HUDEP-2 (cell line): ENCODE results near the gene MTHFD1L.

Experiments used
- DNase-seq, 76 experiments: peaks; one replicate each; lab custom pipeline; 2025; ENCODE audit not compliant: unreplicated experiment in 76 of 76; lab: John Stamatoyannopoulos, UW

Gene MTHFD1L

DNA sequence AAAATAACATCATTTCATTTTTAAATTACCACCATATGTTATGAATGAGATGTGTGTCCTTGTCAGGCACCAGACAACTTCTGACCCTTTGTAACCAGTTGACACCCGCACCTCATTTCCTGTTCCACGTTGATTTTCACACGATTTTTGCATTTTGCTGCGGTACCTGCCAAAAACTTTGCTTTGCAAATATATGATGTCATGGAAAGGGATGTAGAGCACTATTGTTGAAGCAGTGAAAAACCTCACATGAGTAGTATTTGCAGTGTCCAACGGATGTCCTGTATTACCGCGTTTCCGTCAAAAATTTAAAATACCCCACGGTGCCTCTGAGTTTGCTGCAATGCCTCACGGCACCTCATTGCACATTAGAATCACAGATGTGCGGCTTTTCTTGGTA lies 115.6 kb downstream of the MTHFD1L start:
- DNase-seq: no peak

DNA sequence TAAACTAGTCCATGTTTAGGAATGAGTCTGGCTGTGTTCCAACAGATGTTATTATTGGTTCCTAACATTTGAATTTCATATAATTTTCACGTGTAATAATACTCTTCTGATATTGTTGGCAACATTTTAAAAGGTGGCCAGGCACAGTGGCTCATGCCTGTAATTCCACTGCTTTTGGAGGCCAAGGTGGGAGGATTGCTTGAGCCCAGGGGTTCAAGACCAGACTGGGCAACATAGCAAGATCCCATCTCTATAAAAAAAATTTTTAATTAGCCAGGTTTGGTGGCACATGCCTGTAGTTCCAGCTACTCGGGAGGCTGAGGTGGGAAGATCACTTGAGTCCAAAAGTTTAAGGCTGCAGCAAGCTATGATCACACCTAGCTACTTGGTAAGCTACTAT lies 116.2 kb downstream of the MTHFD1L start:
- DNase-seq: no peak

DNA sequence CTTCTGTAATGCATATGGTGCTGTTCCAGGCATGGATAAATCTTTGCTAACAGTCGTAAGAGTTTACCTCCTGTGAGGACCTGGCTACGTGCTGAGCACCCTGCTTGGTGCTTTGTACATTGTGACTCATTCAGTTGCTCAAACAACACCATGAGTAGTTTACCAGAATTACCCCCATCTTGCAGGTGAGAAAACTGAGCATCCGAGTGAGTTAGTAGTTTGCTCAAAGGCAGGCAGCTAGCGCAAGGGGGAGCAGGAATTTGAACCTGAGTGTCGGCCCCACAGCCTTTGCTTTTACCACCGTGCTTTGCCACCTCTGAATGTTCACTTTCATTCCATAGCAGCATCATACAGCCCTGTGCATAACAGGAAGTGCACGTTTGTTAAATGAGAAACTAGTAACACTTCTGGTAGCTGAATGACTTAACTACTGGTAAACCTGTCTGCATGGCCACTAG lies 121.9 kb downstream of the MTHFD1L start:
- DNase-seq: no peak

DNA sequence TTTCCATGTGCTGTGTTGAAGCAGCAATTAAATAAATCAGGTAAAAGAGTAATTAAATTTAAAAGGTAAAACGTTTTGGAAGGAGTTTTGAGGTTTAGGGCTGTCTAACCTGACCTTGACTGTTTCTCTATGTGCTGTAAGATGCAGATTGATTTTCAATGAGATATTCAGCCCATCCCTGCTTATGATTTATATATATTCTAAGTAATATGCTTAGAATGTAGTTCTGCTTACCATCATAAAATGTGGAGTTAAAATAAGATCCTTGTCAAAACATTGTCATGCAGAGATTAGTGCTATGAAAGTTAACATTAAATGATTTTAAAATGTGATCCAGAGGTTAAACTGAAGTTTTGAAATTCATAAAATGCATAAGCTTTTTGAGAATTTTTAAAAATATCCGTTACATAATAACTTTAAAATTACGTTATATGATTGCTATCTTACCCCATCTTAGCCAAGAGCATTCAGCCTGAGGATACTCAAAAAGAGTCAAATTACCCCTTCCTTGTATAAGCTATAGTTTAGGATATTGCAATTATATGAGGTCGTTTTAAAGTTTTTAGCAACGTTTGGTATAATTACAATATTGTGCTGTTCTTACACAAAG lies 122.5 kb downstream of the MTHFD1L start:
- DNase-seq: no peak

DNA sequence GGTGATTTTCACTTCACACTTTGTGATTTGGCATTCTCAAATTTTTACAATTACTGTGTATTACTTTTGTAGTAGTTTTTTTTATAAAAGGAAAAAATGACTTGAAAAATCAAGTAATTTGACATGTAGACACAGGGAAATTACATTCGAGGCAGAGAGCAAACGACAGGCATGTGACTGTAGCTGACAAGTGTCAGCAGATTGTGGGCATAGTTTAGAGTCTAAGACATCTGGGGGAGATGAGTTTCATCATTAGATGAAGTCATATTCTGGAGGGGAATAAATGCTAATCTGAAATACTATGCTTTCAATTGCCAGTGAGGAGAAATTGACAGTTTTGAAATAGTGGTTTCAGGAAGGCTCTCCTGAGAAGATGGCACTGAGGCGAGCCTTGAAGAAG lies 126.0 kb downstream of the MTHFD1L start:
- no peak for DNase-seq

DNA sequence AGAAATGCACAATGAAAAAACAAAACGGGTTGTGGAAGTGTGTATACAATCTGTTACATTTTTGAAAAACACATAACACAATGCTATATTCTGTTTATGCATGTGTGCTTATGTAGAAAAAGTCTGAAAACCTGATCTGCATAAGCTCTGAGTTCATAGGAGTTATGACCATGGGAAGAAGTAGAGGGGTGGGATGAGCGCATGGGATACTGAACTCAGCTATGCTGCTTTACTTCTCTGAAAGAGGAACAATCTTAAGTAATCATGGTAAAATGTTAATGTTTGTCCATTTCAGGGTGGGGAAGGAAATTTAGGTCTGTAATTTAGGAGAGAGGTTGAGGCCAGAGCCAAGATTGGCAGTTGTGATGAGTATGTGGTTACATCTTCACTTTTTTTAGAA lies 126.8 kb downstream of the MTHFD1L start:
- no peak for DNase-seq

DNA sequence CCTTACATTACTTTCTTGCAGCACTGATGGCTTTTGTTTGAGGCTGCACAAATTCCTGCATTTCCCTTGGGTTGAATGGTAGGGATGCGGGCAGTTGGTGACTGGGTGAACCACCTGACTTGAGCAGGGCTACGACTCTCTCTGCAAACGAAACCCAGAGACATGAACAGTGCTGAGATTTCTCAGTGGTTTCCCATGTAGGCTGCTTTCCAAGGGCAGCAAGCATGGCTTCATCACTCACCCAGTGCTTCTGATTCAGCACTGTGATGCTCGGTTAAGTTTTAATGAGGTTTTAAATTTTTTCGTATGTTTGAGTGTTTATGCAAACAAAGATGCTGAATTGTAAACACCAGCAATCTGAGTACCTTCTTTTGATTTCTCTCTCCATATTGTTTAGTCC lies 127.2 kb downstream of the MTHFD1L start:
- DNase-seq: no peak

DNA sequence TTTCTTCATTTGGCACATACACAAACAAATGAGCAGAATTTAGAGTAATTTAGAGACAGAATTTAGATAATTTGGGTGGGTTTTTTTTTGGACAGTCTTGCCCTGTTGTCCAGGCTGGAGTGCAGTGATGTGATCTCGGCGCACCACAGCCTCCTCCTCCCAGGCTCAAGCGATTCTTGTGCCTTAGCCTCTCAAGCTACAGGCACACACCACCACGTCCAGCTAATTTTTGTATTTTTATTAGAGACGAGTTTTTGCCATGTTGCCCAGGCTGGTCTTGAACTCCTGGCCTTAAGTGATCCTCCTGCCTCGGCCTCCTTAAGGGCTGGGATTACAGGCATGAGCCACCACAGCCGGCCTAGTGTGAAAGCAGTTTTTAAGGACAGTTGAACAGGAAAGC lies 127.8 kb downstream of the MTHFD1L start:
- no peak for DNase-seq

DNA sequence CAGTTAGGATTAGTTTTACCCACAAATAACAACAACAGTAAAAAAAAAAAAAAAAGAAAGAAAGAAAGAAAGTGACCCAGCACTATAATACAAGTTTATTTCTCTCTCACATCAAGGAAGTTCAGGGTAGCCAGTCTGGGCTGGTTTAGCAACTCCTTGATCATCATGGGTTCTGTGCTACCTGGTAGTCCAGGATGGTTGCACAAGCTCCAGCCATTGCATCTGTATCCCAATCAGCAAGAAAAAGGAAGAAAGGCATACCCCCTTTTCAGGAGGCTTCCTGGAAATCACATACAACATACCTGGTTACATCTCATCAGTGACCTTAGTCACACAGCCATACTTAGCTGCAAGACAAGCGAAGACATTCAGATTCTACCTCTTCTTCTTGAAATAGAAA lies 128.5 kb downstream of the MTHFD1L start:
- no peak for DNase-seq

DNA sequence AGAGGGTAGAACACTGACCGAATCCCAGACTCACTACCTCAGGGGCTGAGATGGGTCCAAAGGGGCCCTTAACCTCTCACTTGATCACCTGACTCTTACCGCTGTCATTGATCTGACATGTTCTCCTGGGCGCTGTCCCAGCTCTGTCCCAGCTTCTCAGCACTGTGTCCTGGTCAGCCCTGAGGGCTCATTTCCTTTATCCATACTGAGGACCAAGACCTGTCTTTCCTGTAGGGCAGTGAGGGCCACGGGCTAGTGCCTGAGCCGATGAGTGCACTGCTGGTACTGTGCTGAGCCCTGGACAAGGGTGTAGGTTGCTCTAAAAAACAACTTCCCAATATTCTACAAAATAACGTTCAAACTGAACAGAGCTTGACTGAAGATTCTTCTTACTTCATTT lies 131.5 kb downstream of the MTHFD1L start:
- no peak for DNase-seq

DNA sequence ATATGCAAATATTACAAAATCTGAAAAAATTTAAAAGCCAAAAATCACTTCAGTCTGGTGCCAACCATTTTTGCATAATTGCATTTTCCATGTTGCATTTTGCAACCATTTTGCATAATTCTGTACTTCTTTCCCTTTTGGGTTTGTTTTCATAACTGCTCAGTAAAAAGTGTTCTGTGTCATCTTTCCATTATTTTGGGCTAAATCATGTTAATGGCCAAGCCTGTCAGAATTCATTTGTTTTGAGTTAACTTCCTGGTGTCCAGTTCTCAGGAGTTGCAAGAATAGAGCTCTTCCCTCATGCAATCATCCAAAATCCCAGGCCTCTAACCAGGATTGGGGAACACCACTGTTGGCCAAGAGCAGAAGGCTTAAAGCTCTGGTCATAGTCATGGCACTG lies 133.6 kb downstream of the MTHFD1L start:
- no peak for DNase-seq

DNA sequence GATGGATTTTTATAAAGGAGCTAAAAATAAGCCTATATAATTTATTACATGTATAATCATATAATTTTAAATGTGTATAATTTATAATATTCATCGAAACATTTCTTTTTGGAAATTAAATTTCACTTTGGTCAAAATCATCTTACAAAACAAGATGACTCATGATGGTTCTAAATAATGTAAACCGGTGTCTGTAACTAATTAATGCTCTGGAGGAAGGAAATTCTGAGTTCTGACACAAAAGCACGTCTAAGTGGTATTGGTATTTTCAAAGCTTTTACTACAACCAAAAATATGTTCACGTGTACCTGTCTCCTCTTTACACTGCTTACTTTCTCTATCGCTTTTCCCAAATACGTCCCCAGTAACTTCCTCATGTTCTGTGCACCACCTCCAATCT lies 134.1 kb downstream of the MTHFD1L start:
- DNase-seq: no peak

DNA sequence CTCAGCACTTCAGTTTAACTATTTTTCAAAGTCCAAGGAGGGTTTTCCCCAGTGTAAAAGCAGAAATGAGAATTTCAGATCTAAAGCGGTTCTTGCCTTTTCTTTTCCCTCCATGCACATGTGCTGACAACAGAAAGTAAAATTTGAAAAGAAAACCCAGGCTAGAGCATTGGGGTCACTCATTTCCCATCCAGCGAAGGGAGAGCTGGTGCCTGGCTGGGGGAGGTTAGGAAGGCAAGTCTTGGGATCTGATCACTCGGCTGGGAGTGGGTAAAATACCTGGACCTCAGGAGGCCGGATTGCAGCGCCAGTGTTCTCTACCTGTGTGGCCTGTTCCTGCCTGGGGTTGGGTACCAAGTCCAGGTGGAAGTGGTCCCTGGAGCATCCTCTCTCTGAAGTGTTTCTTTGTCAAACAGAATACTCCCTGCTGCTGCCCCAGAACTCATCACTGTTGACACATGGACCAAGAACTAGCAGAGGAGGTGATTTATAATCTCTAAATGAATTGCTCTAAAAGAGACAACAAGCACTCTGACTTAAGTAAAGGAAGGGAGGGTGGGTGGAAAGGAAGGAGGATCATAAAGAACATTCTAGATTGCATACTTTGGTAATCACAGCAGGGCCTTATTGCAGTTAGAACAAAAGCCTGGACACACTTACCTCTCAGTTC lies 136.0 kb downstream of the MTHFD1L start:
- no peak for DNase-seq

DNA sequence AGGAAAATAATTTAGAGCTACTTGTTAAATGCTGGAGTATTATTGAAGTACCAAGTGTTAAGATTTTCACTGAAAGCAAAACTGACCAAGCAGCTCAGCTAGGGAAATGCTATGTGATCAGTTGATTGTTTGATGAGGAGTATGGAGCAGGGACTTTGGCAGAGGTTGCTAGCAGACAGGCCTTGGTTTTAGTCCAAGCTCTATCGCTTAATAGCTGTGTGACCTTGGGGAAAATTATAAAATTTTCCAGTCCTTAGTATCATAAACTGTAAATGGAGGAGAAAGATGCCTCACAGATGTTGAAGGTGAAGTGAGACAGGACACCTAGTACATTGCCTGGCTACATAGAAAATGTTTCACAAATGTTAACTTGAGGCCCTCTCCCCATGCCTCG lies 136.6 kb downstream of the MTHFD1L start:
- DNase-seq: no peak

DNA sequence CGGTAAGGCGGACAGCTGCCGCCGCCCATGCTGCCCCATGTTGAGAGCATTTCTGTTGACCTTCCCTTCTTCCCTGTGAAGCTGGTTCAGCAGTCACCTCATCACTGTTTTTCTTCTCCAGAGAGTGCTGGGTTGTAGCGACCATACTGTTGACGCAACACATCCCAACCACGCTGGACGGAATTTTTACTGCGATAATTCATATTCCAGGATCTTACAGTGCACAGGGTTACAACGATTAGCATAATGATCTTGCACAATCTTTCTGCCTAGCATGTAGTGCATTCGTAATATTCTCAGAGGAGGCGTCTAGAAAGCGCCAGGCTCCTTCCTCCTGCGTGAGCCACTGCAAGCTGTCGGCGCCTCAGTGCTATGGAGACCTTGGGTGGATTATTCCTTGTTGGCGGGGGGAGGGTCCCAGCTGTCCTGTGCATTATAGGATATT lies 137.0 kb downstream of the MTHFD1L start:
- DNase-seq: no peak

DNA sequence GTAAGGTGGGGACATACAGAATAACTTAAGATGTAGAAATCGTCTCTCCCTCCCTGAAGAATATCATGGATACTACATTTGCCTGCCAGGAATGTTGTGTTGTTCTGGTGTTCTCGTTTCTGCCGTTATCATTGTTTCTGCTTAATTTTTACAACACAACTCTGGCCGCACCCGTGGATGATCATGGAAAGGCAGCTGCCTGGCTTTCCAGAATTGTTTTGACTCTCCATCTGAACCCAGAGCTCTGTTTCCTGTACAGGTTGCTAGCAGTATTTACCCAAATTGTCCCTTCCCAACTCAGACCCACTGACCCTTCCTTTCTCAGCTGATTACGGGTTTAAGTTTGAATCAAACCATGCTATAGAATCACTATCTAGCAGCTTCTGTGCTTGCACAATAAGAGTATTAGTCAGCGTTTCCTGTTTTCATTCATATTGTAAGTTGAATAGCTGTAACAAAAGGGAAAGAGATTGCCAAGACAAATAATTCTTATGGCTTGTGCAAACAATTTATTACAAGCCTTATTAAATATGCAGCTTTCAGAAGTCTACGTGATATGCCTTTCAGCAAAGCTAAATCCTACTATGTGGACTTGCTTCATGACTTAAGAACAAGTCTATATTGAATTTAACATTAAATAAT lies 139.0 kb downstream of the MTHFD1L start:
- DNase-seq: no peak

DNA sequence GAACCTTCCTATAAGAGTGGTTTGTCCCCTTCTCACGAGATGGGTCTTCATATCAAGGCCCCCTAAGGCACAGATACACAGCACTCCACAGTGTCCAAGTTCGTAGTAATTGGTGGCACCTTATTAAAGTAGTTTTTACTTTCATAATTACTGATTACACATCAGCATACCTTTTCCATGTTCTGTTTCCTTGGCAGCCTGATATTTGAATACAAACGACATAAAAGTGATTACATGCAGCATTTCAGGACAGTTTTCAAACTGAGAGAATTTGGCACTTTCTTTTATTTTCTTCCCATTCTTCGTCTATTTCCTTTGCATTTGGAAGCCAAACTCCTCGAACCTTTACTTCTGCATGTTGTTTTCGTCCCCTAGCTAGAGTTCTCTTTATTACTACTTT lies 139.7 kb downstream of the MTHFD1L start:
- DNase-seq: no peak

DNA sequence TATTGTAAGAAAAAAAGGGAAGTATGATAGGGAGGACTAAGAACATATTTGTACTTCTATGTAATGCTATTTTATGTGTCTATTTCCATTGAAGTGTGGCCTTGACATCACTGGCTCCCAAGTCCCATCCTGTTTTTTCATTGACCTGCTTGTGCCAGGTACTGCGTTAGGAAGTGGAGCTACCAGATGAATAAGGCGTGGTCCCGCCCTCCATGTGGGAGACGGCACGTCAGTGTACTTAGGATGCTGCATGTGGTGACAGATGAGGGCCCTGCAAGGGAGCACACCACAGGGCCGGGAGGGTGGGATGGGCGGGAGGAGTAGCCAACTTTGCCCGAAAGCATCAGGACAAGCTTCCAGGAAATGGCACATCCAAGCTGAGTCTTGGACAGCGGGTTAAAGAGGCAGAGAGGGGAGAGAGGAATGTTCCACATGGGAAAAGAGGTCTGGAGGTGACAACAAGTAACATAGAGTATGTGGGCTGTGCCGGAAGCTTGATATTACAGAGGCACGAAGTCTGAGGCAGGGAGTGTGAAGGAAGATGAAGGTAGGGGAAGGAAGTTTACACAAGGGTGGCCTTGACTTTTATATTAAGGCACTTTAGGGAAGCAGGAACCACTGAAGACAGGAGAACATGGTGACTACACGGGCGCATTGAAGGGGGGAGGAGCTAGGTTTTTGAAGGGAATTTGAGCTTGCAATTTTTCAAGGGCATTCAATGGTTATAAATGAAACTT lies 140.6 kb downstream of the MTHFD1L start:
- no peak for DNase-seq

DNA sequence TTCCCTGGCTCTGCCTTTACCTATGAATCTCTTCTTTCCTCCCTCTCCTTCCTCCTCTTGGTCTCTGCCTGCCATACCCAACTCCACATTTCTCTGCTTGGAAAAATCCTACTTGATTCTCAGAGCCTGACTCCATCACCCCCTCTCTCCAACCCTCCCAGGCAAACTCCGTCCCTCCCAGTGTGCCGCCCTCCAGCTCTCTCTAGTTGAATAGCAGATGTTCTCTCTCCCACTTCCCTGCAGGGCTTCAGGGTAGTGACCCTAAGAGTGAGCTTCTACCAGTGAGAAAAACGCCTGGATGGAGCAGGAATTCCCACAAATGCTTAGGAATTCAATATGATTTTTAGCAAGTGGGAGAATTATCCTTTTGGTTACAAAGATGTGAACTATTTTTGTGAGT lies 141.6 kb downstream of the MTHFD1L start:
- DNase-seq: no peak

DNA sequence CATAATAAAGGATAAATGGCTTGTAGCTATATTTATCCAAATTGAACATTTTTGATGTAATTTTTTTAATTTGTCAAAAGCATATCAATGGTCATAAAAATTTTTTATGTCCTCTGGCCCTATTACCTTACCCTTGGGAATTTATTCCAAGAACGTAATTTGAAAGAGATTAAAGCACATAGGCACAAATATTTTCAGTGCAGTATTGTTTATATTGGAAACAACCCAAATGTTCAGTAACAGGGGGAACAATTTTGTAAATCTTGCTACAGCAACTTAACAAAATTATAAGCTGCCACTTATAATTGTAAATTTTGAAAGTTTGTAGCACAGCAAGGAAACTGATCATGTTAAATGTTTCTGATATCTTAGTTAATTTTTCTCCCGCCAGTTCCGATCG lies 142.4 kb downstream of the MTHFD1L start:
- no peak for DNase-seq

DNA sequence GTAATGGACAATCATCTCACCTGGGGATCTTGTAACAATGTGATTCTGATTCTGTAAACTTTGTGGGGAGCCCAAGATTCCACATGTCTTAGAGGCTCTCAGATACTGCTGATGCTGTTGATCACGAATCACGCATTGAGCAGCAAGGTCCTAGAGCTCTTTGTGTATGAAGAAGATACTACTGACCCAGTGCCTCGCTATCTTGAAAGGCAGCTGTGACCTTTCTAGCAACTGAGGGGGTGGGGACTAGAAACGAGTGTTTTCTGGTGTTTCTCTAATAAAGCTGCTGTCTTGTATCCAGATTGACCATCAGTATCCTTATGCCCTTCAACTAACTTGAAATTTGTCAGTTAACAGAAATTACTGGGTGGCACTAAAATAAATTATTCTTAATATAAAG lies 142.9 kb downstream of the MTHFD1L start:
- no peak for DNase-seq

DNA sequence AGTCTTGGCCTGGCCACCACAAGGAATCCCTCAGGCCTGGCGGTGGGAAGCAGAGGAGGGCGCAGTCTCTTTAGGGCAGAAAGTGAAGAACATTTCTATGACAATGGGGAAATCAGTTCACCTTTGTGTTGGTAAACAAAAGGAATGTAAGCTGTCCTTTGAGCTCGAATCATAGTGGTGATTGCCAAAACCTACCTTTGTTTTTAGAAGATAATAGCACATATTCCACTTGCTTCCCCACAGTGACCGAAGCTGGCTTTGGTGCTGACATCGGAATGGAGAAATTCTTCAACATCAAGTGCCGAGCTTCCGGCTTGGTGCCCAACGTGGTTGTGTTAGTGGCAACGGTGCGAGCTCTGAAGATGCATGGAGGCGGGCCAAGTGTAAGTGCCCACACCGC lies 144.1 kb downstream of the MTHFD1L start:
- no peak for DNase-seq
